Testis (tissue), 2 donors: ENCODE data around the gene ARFRP1.

Experiments
- CTCF ChIP-seq, 3 experiments: fragments of 450-650 bp in 2 of 3; fragments of 200-600 bp in 1 of 3; sonication (generic) in 1 of 3; IDR thresholded peaks; one replicate each; pipeline ENCODE4 v1.5.1; 2016 to 2019; ENCODE audit warnings: antibody characterized with exemption in 3 of 3, mild to moderate bottlenecking in 2 of 3, moderate library complexity in 1 of 3
- POLR2A ChIP-seq: fragments of 450-650 bp; IDR thresholded peaks from one replicate; pipeline ENCODE4 v1.6.1; 2017; ENCODE audit warnings: antibody characterized with exemption, mild to moderate bottlenecking, moderate library complexity

- TF ChIP-seq CTCF (IDR thresholded peaks at IDR 0.05): no peak
- no peak for TF ChIP-seq POLR2A
These were observed 15.2 kb downstream of the ARFRP1 start for GRCh38 chr20:63692436-63693082.
